NCI-H1092 treated with DMSO at 0.1 percent for 48 hours (cell line): ENCODE measurements around the gene GALNT13.
A peak's percentile ranks its signal among the peaks of the same experiment; 100 is the strongest.

ENCODE experiments used
- DNase-seq: peaks from one replicate; lab custom pipeline; 2025; lab: John Stamatoyannopoulos, UW

The GALNT13 gene

DNA sequence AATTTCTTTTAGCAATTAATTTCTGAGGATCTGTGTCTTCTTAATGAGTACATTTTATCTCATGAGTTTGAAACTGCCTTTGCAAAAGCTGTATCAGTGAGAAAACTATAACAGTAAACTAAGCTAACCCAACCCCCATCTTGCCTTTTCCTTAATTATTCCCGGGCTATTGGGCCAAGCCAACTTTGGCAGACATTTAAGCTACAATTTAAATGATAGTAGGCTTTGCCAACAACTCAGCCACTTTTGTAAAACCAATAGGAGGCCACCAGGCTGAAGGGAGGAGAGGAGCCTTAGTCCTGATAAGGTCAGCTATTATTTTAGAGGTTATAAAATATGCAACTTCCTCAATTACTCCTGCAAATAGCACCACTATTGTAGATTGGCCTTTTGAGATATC is 608.8 kb downstream of the GALNT13 start:
- DNase-seq: no peak

DNA sequence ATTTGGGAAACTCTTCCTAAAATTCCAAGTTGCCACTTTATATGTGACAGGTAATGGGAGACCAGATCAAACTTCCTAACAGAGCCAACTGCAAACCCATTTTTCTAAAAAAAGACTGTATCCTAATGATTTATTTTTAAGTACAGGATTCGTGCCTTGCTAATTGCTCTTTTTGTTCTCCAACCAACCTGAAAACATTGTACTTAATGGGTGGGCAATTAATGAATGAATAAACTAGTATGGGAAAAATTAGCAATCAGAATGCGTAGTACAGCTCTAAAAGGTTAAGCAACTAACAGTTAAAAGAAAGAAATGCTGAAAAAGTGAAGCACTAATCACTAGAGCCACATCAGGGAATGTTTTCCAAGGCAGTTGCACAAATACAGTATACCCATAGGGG is 609.6 kb downstream of the GALNT13 start:
- no peak for DNase-seq

DNA sequence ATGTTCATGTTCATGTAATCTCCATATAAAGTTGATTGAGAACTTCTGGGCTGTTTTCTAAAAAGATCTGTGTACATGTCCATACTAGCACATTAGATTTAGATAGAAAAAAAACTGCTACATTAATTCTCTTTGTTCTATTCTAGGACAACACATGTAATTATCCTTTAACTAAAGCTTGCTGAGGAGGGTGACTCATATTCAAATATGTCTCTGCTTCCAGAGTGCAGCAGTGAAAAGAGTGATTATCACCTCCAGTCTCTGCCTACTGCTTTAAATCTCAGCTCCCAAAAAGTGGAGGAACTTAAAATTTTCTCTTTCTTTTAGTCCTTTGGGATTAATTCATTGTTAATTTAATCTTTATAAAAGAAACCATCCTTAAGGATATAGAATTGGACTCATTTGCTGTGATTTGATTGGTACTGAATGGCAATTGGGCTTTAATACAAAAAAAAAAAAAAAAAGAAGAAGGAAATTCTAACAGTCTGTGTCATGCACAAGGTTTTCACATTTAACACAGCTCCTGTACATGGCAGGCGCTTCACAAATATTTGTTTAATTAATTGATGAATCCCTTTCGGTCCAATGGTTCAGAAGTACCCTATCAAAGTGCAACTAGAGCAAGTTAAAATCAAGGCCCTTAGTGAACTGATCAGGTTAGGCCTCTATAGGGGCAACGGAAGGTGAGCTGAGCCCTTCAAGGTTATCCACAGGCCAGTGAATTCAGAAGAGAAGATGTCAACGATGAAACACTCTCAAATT is 612.8 kb downstream of the GALNT13 start:
- peak; percentile 26 for DNase-seq

DNA sequence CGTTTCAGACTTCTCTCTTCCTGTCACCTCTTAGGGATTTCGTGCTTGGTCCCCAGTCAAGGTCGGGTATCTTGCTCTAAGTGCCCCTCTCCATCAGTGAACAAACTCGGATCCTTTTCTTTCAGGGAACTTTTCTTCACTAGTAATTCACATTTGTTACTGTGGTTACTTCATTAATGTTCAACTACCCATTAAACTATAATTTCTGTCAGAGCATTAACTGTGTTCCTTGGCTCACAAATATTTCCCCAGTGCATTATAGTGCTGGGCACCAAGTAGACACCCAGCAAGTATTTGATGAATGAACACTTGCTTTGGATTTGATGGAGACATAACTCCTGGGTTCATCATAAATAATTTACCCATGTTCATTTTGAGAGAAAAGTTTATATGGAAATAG is 617.1 kb downstream of the GALNT13 start:
- no peak for DNase-seq

DNA sequence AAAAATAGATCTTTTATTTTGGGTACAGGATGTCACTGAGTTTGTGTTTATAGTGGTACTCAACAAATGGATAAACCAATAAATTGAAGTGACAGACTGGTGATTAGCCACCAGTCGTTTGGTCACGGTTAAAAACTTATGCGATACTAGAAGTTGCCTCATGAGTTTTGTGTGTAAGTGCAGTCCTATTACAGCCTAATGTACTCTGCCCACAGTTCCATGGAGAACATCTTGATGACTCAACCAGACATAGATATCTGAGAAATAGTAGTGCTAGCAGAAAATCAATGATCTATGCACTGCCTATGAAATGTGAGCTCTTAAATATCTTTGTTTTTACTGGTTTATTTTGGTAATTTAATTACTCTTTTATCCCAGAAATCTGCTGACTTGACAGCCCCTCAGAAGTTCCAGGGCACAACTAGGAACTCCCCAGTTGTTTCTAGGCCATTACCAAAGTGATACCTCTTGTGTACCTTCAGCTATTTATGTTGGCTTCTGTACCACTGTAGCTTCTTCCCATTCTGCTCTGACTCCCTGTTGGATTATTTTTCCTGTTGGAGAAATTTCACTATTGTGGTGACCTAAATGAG is 617.6 kb downstream of the GALNT13 start:
- DNase-seq: no peak

DNA sequence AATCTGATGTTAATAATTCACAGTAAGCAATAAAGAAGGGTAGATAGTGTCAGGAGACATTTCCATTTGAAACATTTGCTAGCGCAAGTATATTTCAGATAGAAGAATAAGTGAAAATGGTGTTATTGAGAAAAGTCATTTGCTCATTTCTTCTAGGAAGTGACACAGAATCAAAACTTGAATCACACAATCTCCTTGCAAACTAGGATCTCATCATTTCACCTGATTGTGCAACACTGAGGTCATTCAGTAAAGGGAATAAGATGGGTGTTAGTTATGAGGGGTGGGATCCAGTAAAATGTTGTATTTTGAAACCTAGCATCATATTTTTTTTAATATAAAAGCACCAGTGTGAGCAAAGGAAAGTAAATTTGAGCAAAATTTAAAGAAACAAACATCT is 618.8 kb downstream of the GALNT13 start:
- no peak for DNase-seq

DNA sequence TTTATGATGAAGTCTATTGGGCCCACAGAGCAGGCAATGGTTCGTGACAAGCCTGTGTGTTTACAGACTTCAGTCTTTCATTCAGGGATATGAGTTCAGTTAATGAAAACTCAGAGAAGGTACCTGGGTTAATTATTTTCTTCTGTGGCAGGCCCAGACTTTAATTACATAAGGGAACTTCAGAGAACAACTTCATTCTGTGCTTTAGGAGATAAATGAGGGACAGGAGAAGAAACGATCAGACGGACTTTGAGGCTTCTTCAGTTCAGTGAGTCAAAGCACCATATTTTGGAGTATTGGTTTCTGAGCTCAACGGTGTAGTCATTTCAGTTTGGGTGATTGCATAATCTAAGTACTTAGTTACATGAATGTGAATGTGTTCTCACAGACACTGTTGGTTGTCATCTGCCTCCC is 623.7 kb downstream of the GALNT13 start:
- DNase-seq: no peak

DNA sequence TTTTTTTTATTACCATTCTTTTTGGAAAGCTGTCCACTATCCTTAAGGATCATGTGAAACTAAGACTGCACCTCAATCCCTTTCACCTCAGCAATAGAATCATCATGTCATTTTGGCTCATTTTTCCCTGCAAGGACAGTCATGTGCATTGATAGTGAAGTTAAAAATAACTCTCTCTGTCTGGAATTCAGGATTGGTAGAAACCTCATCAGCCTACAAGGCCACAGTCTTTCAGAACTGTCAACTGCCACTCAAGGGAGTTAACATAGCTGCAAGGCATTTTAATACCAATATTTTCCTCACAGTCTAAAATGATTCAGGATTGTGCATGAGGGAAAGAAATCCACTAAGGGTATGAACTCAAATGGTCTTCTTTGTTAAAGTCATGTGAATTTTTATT is 625.3 kb downstream of the GALNT13 start:
- no peak for DNase-seq
